Activated CD8-positive, alpha-beta T cell treated with anti-CD3 and anti-CD28 coated beads for 36 hours (primary cell): ENCODE results near the gene FADS6. TPM values are rescaled to one million over a fixed set of nuclear protein-coding genes. Genes with fewer than 3 reads are reported as not detected.

Experiments used
- ATAC-seq: fragments of 200-7000 bp; cut with Tn5 transposase; one replicate; pipeline ENCODE4 v1.10.0; 2021; ENCODE audit warnings: mild to moderate bottlenecking, moderate library complexity
- CTCF ChIA-PET: fragments of 350-600 bp; sonication (Branson Sonifier 250); formaldehyde crosslinking; loops from one replicate; lab custom pipeline; 2021; ENCODE audit warnings: antibody characterized with exemption; lab: Charles Lee
- POLR2A ChIA-PET: fragments of 350-600 bp; sonication (Branson Sonifier 250); formaldehyde crosslinking; loops from one replicate; lab custom pipeline; 2021; ENCODE audit warnings: antibody characterized with exemption; lab: Charles Lee
- DNase-seq: peaks from one replicate; pipeline ENCODE4 v3.0.0-alpha.2; 2020
- H3K27ac Mint-ChIP-seq: one replicate; pipeline ENCODE4 v1.8.0; 2021; ENCODE audit warnings: mild to moderate bottlenecking, mixed read lengths
- H3K27me3 Mint-ChIP-seq: one replicate; pipeline ENCODE4 v1.8.0; 2021; ENCODE audit warnings: mixed read lengths
- H3K36me3 Mint-ChIP-seq: one replicate; pipeline ENCODE4 v1.8.0; 2021; ENCODE audit warnings: low read depth, mixed read lengths
- H3K4me1 Mint-ChIP-seq: one replicate; pipeline ENCODE4 v1.8.0; 2021; ENCODE audit warnings: low read depth, mixed read lengths
- H3K4me3 Mint-ChIP-seq: one replicate; pipeline ENCODE4 v1.8.0; 2021; ENCODE audit warnings: mild to moderate bottlenecking, moderate library complexity, mixed read lengths
- H3K9me3 Mint-ChIP-seq: one replicate; pipeline ENCODE4 v1.8.0; 2021; ENCODE audit warnings: mixed read lengths
- intact Hi-C: fragments of 100-400 bp; cut with micrococcal nuclease; formaldehyde crosslinking; loops from one replicate; pipeline ENCODE4 v1.10.0; 2022
- total RNA-seq, 2 experiments: library from RNA; stranded (reverse); gene quantifications; one replicate each; pipeline ENCODE4 v1.2.3, GENCODE V29; 2021
- TF ChIP-seq, protein P1 (sequence below): fragments of 200-600 bp; IDR thresholded peaks from one replicate; pipeline ENCODE4 v1.8.0; 2022; ENCODE audit warnings: antibody characterized with exemption, mild to moderate bottlenecking

FADS6 gene
- total RNA-seq, 2 experiments from 2014 or later = not detected

DNA sequence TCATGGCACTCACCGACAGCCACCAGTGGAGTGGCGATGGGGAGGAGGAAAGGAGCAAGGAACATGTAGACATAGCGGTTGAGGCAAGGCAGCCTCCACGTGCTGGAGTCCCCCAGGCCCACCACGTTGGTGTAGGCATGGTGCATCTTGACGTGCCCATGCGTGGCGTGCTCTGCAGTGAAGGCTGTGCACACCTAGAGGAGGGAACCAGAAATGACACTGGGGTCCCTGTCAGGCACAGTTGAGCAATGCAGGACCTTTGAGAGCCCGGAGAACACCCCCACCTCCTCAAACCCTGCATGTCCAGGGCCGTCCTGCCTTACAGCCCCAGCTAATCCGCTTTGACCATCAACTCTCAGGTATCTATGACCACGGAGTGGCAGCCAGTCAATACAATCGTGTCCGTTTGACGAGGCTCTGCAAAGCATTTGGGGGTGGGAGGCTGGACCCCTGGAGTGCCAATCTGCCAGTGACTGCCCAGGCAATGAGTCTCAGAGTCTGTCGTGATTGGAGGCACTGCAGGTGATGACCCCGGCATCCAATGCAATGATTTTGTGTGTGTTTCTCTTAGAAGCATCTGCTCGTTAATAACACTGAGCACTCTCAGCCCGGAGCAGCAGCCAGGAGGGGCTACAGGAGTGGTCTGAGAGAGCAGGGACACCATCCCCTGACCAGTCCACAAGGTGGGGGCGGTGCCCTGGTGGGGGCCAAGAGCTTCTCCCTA lies 10.8 kb downstream of the FADS6 start:
- Mint-ChIP-seq H3K4me1 (no peaks in the 10 kb centered on the region), H3K36me3 (no peaks in the 10 kb centered on the region), H3K4me3 (no peak overlapping the region), H3K27ac (no peak overlapping the region), H3K27me3 (peaks cover 5% of the 10 kb centered on the region), H3K9me3 (no peaks in the 10 kb centered on the region)
- DNase-seq (no peak), ATAC-seq (no peak)
- POLR2A ChIA-PET = no interaction called here
- intact Hi-C loops = no loop called here
- CTCF ChIA-PET = interaction anchor here (13.9 kb wide), 1 partner anchor 21 kb away, joined by 139 read pairs; the partner anchor contains the start of gene GRIN2C
- TF ChIP-seq, protein P1, sequence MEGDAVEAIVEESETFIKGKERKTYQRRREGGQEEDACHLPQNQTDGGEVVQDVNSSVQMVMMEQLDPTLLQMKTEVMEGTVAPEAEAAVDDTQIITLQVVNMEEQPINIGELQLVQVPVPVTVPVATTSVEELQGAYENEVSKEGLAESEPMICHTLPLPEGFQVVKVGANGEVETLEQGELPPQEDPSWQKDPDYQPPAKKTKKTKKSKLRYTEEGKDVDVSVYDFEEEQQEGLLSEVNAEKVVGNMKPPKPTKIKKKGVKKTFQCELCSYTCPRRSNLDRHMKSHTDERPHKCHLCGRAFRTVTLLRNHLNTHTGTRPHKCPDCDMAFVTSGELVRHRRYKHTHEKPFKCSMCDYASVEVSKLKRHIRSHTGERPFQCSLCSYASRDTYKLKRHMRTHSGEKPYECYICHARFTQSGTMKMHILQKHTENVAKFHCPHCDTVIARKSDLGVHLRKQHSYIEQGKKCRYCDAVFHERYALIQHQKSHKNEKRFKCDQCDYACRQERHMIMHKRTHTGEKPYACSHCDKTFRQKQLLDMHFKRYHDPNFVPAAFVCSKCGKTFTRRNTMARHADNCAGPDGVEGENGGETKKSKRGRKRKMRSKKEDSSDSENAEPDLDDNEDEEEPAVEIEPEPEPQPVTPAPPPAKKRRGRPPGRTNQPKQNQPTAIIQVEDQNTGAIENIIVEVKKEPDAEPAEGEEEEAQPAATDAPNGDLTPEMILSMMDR = no peak

DNA sequence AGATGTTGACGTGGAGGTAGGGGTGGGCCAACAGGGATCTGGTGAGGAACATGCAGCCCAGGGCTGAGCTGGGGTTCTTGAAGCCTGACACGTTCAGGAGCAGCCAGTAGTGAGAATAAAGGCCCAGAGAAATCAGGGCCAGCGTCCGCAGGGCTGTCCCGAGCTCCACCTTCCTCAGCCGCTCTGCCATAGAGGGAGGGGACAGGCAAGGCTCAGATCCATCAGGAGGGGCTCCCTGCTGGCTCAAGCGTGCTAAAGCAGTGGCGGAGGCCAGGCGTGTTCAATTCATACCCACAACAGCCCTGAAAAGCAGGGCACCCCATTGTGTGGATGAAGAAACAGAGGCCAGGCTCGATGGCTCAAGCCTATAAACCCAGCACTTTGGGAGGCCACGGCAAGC lies 12.4 kb downstream of the FADS6 start:
- Mint-ChIP-seq H3K27ac (no peak overlapping the region), H3K4me1 (no peaks in the 10 kb centered on the region), H3K9me3 (no peaks in the 10 kb centered on the region), H3K4me3 (no peak overlapping the region), H3K27me3 (peaks cover 5% of the 10 kb centered on the region), H3K36me3 (no peaks in the 10 kb centered on the region)
- intact Hi-C loops = no loop called here
- ChIA-PET CTCF (interaction anchor here (13.9 kb wide), 1 partner anchor 19 kb away, joined by 139 read pairs; the partner anchor contains the start of gene GRIN2C), POLR2A (interaction anchor here (0.9 kb wide), 1 partner anchor 21 kb away, joined by 3 read pairs; no protein-coding TSS in a partner anchor)
- TF ChIP-seq, protein P1 = no peak
- DNase-seq = no peak
- ATAC-seq = no peak

DNA sequence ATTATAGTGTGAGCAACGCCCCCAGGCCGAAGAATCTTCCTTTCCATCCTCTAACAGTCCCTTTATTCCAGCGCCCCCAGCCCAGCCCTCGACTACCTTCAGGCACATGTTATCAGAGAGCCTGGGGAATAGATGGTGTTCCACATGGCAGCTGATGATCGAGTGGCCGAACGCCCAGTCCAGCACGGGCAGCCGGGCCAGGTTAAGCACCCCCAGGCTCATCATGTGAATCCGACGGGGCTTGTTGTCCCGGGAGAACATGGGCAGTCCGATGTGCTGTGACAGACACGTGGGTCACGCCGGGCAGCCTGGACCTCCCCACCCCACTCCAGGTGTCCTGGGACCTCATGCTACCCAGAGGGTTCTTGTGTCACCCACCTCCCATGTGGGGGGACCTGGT lies 14.1 kb downstream of the FADS6 start:
- H3K4me3 Mint-ChIP-seq = no peak overlapping the region
- ChIA-PET CTCF (interaction anchor here (1.1 to 13.9 kb wide), 4 partner anchors 17 to 88 kb away, joined by 3 to 139 read pairs (median 8); partner anchors contain the start of gene GRIN2C), POLR2A (no interaction called here)
- peaks cover 6% of the 10 kb centered on the region for H3K4me1 Mint-ChIP-seq
- H3K36me3 Mint-ChIP-seq = no peaks in the 10 kb centered on the region
- H3K9me3 Mint-ChIP-seq = no peaks in the 10 kb centered on the region
- intact Hi-C loops = no loop called here
- TF ChIP-seq, protein P1 = no peak
- H3K27ac Mint-ChIP-seq = no peak overlapping the region
- ATAC-seq (no peak), DNase-seq (no peak)
- peaks cover under 1% of the 10 kb centered on the region for H3K27me3 Mint-ChIP-seq

DNA sequence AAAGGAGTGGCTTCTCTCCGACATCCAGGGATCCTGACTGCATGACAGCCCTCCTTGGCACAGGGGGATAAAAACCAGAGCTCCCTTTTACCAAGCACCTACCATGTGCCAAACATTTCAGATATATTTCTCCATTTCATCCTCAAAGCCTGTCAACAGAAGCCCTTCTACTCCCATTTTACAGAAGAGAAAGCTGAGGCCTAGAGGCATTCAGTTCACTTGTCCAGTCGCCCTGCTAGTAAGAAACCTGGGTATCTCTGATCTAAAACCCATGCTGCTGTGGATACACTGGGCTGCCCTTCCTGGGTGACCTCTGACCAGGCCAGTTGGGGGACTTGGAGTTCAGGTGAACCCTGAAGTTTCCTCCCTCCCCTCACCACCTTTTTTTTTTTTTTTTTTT lies 14.8 kb downstream of the FADS6 start:
- no peak overlapping the region for H3K4me3 Mint-ChIP-seq
- H3K27ac Mint-ChIP-seq = no peak overlapping the region
- ATAC-seq (no peak), DNase-seq (no peak)
- intact Hi-C loops = no loop called here
- H3K27me3 Mint-ChIP-seq = no peaks in the 10 kb centered on the region
- ChIA-PET POLR2A (no interaction called here), CTCF (interaction anchor here (0.9 to 13.9 kb wide), 5 partner anchors 17 to 221 kb away, joined by 3 to 139 read pairs (median 3); partner anchors contain the start of gene GRIN2C)
- TF ChIP-seq, protein P1 = no peak
- no peaks in the 10 kb centered on the region for H3K36me3 Mint-ChIP-seq
- no peaks in the 10 kb centered on the region for H3K9me3 Mint-ChIP-seq
- peaks cover 8% of the 10 kb centered on the region for H3K4me1 Mint-ChIP-seq
